Fibroblast of skin of scalp (primary cell): ENCODE results near the gene PACRG.
A peak's percentile ranks its signal among the peaks of the same experiment; 100 is the strongest.

Experiments
- DNase-seq: peaks from one replicate; pipeline ENCODE4 v3.0.0-alpha.2; 2013

The PACRG gene

DNA sequence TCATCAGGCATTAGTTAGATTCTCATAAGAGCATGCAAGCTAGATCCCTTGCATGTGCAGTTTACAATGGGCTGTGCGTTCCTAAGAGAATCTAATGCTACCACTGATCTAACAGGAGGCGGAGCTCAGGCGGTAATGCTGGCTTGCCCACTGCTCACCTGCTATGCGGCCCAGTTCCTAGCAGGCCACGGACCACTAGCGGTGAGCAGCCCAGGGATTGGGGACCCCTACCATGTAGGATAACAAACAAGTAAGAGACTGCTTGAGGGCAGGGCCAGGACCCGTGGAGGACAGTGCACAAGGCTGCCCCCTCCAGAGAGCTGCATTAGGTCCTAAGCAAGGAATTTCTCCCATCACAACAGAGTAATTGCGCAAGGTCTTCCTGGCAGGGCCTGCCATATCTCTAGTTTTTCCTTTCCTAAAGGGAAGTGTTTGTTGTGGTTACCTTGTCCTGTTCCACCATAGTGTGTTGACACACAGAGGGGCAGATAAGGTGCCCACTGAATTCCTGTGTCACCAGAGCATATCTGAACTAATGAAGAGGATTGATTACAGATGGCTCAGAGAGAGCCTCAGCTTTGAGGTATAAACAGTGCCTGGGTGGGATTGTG, 58.0 kb downstream of the PACRG start:
- DNase-seq = no peak

GRCh38 chr6:162798546-162799266, 70.9 kb downstream of the PACRG start:
- no peak for DNase-seq

DNA sequence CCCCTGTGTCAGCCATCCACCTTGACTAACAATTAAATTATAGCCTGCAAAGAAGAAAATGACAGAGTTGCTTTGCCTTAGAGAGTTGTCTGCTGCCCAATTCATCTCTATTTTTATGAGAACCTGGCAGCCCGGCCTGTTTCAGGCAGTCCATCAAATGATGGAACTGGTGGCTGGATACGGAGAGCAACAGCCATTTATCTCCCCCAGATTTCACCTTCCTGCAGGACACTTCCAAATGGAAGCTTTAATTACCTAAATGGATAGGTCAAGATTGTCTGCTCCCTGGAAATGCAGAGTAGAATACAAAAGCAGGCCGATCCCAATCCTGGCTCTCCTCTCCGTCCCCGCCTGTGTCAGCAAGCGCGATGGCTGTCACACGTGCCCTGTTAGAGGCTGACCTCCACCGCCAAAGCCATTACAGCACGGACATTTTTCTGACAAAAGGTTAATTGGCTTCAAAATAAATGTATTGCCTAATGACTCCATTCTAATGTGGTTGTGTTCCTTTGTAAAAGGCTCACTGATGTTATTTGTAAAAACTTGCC, 86.7 kb downstream of the PACRG start:
- DNase-seq = no peak

GRCh38 chr6:162817196-162817595, 89.4 kb downstream of the PACRG start:
- peak; percentile 19 for DNase-seq

- DNase-seq = no peak
These were observed 91.5 kb downstream of the PACRG start for GRCh38 chr6:162819284-162819683.

- no peak for DNase-seq
These were observed 93.3 kb downstream of the PACRG start for GRCh38 chr6:162821102-162821501.

DNA sequence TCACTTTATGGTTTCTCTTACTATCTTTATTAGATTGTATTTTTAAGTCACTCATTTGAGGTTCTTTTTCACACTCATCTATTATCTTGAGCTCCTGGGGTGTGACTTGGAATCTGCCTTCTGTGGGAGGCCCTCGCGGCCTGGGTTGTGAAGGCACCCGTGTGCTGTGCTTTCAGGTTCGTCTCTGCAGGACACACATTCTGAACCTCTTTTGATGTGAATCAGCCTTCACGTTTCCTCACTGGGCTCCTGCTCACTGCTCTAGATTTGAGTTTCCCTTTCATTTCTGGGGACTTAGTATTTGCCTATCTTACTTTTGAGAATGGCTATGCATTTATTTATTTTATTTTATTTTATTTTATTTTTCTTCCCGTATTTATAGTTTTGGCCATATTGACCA, 97.8 kb downstream of the PACRG start:
- no peak for DNase-seq

DNA sequence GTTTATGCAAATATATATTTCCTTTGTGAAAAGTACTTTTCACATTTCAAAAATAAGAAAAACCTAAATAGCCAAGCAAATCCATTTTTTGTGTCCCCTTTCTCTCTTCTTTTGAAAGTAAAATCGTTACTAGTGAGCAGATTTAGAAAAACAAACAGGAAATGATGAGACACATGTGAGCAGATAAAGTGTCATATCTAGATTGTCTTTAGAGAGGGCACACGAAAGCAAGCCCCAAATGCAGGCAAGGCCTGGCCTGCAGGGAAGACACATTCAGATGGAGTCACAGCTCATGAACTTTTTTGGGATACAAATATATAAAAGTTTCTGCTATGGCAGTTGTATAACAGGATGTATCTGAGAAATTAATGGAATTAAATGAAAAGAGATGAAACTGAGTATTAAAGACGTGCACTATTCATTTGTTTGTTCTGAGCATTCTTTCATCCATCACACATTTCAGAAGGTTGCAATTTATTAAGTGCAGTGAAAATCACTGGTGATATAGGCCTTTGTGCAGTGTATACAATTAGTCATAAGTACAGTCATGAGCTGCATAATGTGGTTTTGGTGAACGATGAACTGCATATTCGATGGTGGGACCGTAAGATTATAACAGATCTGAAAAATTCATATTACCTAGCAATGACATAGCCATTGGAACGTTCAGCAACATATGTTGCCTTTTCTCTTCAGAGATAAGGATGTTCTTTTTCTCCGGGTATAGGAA, 101.4 kb downstream of the PACRG start:
- no peak for DNase-seq

- DNase-seq = no peak
These were observed 106.0 kb downstream of the PACRG start for GRCh38 chr6:162833776-162834175.

GRCh38 chr6:162845972-162846371, 118.2 kb downstream of the PACRG start:
- no peak for DNase-seq

DNA sequence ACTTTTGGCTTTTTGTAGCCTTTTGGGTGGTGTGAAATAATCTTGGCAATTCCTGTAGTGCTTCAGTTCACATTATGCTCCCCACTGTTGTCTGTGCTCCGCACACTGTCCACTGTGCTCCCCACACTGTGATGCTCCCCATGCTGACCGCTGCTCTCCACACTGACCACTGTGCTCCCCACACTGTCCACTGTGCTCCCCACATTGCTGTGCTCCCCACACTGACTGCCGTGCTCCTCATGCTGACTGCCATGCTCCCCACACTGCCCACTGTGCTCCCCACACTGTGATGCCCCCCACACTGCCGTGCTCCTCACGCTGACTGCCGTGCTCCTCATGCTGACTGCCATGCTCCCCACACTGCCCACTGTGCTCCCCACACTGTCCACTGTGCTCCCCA, 118.9 kb downstream of the PACRG start:
- DNase-seq = no peak

DNA sequence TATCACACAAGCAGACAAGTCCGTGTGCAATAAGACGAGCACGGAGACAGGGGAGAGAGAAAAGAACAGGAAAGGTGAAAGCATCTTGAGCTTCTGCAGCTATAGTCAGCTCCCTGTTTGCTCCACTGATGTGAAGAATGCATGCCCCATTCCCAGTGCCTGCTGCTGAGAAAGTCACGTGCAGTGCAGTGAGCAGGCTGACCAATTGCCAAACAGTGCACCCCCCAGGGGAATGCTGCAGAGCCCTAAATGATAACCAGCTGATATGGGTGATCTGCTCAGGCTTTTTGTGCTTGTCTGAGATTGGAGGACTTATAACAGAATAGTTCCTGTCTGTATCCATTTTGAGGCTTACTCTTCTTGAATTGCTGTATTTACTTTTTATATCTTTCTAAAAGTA, 121.5 kb downstream of the PACRG start:
- peak; percentile 4 for DNase-seq

DNA sequence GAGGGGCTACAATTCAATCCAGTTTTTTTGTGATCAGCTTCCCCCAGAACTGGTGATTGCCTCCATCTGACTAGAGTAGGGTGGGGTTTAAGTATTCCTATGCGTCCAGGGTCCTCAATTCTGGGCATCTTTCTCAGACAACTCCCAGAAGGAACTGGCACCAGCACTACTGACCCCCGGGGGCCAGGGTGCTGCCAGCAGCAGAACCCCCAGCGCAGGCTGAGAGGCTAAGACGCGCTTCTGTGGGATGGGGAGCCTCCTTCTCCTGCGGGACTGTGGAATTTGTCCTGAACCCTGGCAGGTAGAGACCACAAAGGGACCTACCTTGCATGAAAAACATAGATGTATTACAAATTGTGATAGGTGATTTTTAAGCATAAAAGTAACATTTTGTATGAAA, 124.4 kb downstream of the PACRG start:
- DNase-seq = no peak

GRCh38 chr6:162852840-162853577, 125.2 kb downstream of the PACRG start:
- no peak for DNase-seq

GRCh38 chr6:162854228-162854627, 126.5 kb downstream of the PACRG start:
- DNase-seq = no peak

DNA sequence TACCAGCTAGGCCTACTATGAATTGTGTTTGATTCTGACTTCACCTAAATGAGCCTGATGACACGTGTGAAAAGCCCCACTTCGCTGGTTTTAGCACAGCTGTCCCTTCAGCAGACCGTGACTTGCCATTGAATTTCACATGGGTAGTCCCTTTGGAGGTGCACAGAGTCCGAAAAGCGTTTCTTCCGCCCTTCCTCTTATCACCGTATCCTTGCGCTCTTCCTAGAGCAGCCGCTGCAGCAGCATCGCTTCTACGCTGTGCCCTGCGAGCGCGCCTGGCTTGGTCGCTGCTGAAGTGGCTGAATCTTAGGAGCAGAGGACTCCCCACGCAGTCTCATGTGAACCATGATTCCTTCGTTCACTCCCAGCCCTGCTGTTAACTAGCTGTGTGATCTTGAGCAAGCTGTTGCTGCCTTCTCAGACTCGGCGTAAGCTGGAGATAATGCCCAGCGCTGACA, 127.0 kb downstream of the PACRG start:
- no peak for DNase-seq

DNA sequence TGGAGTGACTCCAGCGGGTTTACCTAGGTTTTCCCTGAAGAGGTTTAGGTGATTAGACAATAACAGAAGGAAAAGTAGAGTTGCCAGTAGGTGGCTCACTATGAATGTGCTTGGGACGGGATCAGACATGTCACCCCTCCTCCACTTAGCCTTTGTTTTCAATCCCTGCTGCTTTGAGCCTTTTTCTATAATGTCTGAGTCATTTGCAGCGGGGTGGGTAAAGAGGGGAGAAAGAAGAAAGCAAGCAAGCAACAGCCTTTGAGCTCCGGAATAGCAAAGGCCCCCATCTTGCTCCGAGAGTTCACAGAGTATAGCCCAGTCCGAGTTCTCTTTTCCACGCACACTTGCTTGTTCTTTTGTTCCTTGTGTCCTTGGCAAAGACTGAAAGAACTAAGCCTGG, 129.1 kb downstream of the PACRG start:
- DNase-seq = peak; percentile 91

GRCh38 chr6:162857326-162857725, 129.6 kb downstream of the PACRG start:
- no peak for DNase-seq

DNA sequence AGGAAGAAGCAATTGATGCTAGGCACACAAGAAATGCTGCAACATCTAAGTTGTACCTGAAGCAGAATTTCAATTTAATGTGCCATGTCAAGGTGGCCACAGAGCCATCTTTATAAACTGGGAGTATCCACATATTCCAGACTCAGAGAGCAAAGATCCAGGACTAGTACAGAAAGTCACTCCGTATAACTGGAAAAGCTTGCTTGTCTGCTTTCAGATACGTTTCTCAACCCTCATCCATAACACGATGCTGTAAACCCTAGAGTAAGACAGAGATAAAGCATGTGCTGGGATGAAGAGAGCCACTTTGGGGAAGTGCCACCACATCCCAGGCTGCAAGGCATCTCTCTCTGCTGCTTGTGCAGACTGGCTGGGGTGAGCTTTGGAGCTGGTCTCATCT, 134.7 kb downstream of the PACRG start:
- no peak for DNase-seq

GRCh38 chr6:162862941-162863340, 135.2 kb downstream of the PACRG start:
- DNase-seq = no peak

- no peak for DNase-seq
These were observed 136.0 kb downstream of the PACRG start for GRCh38 chr6:162863821-162864220.

DNA sequence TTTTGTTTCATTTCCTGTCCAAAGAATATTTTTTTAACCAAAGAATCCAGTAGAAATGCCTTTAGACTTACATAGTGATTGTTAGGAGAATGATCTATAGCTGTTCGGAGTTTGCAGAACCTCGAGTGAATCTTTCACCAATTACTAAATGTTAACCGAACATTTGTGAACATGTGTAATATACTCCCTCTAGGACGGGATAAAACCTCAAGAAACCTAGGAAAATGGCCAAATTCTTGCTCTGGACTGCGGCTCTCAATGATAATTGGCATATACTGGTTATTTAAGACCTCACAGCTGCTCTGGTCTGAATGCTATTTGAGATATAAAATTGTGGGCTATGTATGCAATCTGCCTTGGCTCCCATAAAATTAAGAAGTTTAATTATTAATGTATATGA, 137.1 kb downstream of the PACRG start:
- peak; percentile 33 for DNase-seq

GRCh38 chr6:162866656-162867055, 138.9 kb downstream of the PACRG start:
- DNase-seq = no peak
